ENCODE results near the gene APBA2.

DNA sequence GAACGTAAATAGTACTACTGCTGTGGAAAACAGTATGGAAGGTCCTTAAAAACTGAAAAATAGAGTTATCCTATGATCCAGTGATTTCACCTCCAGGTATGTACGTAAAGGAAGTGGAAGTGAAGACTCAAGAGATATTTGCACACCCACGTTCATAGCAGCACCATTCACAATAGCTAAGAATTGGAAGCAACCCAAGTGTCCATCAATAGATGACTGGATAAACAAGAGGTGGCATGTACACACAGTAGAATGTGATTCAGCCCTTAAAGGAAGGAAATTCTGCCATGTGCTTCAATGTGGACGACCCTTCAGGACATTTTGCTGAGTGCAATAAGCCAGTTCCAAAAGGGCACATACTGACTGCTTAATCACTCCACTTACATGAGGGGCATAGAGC lies 188.3 kb downstream of the APBA2 start:
- TF ChIP-seq CTCF (IDR thresholded peaks at IDR 0.05), result no peak
- no peak for TF ChIP-seq POLR2A (IDR thresholded peaks at IDR 0.05)
